Measurements from ENCODE around the gene KRT26.
"Not testable (repeated sequence)": the region's sequence is repeated elsewhere in the genome, so short reads cannot be mapped to it uniquely, and the experiment has no call there.

Gene KRT26, protein sequence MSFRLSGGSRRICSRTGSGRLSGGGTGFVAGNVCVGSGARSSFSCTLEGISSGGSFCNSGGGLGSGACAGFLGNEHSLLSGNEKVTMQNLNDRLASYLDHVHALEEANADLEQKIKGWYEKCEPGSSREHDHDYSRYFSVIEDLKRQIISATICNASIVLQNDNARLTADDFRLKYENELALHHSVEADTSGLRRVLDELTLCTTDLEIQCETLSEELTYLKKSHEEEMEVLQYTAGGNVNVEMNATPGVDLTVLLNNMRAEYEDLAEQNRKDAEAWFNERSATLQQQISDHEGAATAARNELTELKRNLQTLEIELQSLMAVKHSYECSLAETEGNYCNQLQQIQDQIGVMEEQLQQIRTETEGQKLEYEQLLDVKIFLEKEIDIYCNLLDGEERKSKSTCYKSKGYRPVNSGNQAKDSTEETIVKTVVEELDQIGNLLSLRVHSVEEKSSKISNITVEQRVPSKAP

GRCh38 chr17:40772101-40772500 is at the start of gene KRT26:
KRT26 (minus strand) TSS chr17:40772201; CDS start chr17:40772113, 88 bp downstream.
- no peak for DNase-seq

DNA sequence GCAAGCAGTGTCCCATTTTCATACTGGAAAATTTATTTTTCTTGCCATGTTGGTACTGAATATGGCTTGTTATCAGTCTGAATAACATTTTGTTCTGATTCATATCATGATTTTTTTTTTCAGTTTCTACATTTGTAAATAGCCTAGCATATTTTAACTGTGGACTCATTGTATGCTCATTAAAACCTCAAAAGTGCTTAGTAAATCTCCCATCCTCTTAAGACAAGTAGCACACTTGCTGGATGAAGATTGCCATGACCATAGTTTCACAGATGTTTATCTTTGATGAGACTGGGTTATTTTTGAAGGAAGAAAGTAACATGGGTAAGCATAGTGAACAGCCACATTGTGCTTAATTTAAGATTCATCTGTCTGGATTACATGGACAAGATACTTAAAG is 49.5 kb upstream of the KRT26 start:
- no peak for DNase-seq

- DNase-seq = no peak
Measured at GRCh38 chr17:40820228-40820838, 48.3 kb upstream of the KRT26 start.

DNA sequence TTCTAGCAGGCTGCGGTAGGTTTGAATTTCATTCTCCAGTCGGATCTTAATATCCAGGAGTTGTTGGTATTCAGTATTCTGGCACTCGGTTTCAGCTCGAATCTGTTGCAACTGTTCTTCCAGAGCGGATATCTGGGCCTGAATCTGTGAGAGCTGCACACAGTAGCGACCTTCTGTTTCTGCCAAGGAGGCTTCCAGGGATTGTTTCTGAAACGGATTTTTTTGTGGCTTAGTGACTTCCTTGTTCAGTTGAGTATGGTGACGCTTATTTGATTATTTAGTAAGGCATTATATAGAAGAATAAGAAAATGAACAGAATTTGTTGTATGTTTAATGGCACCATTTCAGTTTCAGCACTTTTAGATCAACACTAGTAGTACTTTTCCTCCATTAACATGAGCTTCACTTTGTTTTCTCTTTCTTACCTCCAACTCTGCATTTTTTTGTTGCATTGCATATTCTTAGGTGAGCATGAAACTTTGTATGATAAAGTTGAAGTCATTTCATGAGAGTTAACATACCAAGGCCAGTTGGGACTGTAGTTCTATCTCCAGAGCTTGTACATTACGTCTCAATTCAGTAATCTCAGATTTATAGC is 47.6 kb upstream of the KRT26 start:
- DNase-seq = no peak

- peak; percentile 71 to 86 for DNase-seq
Measured at GRCh38 chr17:40818733-40819527, 46.9 kb upstream of the KRT26 start.

- no peak for DNase-seq
Measured at GRCh38 chr17:40818343-40818732, 46.3 kb upstream of the KRT26 start.

DNA sequence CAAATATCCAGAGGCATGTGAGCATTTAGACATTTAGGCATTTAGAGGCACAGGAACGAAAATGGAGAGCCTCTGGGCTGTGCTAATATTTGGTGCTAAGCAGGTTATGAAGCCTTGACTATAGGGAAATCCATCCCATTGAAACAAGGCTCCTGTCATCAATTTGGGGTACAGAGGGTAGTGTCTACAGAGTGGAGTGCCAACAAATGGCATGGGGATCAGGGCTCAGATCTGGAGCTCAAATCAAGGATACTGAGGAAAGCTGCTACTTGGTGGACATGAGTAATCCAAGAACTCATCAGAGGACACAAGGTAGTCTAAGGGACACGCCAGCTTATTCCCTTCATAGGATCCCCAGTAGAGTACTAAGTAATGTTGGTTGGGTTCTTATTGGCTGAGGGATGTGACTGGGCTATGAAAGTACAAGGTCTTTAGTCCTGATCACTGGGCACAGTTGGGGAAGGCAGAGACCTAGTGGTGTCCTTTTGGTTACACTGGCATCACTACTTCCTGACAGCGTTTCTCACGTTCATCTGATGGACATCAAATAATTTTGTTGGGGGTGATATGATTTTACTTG is 45.2 kb upstream of the KRT26 start:
- no peak for DNase-seq

DNA sequence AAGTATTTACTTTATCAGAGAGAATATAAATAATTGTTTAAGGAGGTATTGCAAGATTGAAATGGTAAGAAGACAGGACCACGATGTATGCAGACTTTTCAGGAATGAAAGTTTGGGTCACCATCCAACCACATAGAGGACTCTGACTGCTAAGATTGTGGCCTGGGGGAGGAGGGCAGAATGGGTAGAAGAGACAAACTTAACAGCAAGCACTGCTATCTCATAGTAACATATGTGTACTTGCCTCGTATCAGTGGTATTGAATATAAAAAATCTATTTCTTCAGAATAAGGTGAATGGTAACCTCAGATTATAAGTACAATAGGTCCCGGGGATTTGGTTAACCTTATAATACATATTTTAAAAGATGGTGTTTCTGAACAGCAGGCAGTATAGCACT is 44.6 kb upstream of the KRT26 start:
- no peak for DNase-seq

GRCh38 chr17:40815381-40815780 is 43.4 kb upstream of the KRT26 start:
- DNase-seq = no peak

GRCh38 chr17:40814657-40815056 is 42.7 kb upstream of the KRT26 start:
- not testable (repeated sequence) for DNase-seq

- no peak for DNase-seq
Measured at GRCh38 chr17:40813804-40814203, 41.8 kb upstream of the KRT26 start.

DNA sequence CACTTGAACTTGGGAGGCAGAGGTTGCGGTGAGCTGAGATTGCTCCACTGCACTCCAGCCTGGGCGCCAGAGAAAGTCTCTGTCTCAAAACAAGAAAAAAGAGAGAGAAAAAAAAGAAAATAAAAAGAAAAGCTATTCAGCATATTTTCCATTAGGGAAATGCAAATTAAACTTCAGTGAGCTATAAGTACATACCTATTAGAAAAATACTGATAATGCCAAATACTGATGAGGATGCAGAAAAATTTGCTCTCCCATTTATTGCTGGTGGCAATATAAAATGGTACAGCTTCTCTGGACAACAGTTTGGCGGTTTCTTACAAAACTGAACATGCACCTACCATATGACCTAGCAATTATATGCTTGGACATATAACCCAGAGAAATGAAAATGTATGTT is 40.6 kb upstream of the KRT26 start:
- no peak for DNase-seq

DNA sequence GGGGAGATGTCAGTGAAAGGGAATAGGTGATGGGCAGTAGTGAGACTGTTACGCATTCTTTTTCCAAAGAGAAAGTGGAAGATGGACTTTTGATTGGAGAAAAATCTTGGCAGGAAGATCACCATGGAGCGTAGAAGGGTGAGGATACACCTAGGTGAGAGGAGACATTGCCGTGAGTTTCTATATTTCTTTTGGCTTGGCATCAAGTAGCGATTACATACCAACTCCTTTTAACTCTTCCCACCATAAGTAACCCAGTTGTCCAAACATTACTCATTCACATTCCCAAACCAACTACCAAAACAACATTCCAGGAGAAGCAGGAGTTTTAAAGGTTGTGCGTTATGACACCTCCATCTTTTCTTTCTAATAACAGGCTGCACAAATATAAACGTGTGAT is 38.5 kb upstream of the KRT26 start:
- DNase-seq = no peak

DNA sequence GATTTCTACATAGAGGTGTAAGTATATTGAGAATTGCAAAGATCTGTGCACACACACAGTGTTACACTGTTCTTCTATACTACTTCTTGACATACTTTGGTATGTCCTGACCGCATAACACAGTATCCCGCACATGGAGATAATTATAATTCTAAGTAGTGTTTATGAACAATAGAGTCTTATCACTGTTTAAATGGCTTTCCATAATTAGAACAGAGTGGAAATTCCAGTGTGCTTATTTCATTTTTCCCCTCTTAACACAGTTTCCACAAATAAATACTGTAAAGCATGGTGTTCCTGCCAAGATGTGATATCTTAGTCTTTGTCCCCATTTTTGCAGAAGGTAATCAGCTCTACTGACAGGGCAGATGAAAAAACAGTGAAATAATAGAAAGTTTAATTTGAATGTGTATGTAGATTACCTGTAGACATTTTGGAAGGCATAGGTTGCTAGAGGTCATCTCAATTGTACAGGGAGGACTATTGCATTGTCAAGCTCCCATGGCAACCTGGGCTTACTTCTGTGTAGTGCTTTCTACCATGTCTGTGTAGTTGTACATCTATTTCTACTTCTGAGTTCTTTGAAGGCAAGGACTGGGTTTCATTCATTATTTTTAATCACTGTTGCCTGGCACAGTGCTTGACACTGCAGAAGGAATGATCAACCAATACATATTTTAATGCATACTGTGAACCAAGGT is 37.9 kb upstream of the KRT26 start:
- no peak for DNase-seq

DNA sequence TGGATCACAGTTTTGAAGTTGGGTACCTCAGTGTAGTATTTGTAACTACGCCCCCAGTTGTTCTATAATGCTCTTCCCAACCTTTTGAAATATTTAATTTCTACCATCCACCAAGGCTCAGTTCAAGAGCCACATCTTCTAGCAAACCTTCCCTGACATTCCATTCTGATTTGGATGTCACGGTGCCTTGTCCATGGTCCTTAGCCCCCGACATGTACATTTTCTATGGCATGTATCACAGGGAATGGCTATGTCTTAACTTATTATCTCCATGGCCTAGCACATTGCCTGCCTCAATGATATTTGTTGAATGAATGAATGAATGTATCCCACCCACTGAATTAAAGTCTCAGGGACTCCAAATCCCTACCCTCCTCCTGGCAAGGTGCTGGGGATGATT is 34.1 kb upstream of the KRT26 start:
- DNase-seq = no peak

DNA sequence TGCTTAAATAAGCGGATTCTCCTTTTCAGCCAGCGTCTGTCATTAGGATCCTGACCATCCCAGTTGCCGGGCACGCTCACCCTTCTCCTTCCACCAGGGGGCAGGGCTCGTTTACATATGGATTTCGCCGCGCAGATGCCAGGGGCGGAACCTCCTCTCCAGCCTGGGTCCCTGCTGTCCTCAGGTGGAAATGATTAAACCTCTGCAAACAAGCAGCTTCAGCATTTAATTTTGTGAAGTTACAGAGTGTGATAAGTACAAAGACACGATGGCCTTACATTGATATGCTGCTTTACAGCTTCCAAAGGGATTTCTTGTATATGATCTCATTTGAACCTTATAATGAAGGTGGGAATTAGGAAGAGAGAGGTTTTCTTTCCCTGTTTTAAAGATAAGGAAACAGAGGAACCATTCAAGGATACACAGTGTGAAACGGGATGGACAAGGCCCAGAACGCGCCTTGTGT is 31.6 kb upstream of the KRT26 start:
- DNase-seq = peak; percentile 31 to 83

DNA sequence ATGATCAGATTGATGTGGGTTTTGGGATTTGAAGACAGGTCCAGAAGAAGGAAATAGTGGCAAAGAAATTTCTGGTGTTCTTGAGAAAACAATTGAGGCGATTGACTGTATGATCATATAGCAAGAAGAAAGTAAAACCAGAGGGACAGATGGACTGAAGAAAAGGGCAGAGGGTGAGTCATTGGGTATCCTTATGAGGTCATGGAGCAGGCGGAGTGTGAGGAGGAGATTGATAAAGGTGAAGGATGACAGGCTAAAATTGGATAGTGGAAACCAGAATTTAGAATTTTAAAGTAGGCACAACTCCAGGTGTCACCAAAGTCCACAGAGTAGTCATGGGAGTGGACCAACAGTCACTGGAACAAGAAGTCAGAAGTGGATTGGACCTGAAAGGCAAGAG is 29.2 kb upstream of the KRT26 start:
- DNase-seq = no peak

- DNase-seq = no peak
Measured at GRCh38 chr17:40800381-40800780, 28.4 kb upstream of the KRT26 start.

DNA sequence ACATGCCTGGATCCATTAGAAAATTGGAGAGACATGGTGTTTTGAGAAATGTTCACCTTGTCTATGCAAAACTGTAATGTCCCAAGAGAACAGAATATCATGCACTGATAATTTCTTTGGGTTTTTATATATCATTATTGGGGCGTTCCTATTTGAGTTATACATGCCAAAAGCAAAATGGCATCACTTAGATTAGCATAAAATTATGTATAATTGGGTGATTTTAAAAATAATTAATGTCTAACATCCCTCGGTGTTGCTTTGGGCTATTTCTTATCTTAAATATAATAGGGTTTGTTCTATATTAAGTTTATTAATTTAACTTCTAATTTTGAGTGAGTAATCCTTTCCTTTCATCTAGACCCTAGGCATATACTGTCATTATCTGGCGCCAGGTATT is 27.9 kb upstream of the KRT26 start, which contains the start of gene KRT28:
TSS of gene KRT28 (minus strand) at position 101 of the 400 bp plus-strand sequence. CDS start at position 35, 66 bp downstream.
- no peak for DNase-seq

DNA sequence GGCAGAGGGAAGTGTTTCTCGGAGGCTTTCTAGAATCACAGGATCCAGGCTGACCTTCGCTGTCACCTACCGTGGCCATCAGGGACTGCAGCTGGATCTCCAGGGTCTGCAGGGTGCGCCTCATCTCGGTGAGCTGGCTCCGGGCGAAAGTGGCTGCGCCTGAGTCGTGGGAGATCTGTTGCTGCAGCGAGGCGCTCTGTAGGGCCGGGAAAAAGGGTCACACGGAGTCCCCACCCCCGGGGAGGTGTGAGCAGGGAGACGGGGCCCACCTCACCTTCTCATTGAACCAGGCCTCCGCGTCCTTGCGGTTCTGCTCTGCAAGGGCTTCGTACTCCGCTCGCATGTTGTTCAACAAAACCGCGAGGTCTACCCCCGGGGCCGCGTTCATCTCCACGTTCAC is 24.8 kb upstream of the KRT26 start:
- no peak for DNase-seq

DNA sequence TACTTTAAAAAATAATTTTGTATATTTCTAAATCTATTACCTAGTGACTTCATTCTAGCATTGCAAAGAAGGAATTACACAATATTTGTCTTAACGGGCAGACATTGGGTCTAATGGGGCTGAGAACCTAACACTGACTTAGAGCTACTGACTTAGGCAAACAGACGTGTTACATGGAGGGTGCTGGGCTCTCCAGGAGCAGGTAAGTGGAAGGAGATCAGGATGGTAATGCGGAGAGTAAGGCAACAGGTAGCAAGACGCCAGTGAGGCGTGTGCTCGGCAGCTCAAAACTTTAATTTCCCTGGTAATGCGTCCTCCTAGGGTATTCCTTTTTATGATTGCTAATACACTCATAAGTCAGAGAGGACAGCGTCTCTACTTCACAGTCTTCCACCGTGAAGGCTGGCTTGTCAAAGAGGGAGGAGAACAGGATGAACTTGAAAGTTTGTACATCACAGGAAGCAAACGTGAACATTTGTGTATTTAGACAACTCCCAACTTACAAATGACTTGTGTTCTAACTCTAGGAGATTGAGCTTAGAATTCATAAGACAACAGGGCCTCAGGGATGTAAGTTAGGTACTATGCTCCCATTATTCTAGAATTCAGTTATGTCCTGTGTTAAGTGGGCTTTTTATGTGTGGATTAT is 23.1 kb upstream of the KRT26 start:
- DNase-seq = no peak

All from inflammatory macrophage treated with lipopolysaccharide for 1 hour (primary cell).